Amniotic stem cell (primary cell): ENCODE measurements around the gene S100A14.
"Not testable (repeated sequence)": the region's sequence is repeated elsewhere in the genome, so short reads cannot be mapped to it uniquely, and the experiment has no call there.

Experiments
- DNase-seq: peaks from one replicate; lab custom pipeline; 2025; lab: John Stamatoyannopoulos, UW

The S100A14 gene

GRCh38 chr1:153616144-153616916 is at the start of gene S100A14:
Gene S100A14 (minus strand): TSS chr1:153616325. CDS start chr1:153615858, 467 bp downstream.
- DNase-seq: no peak

- no peak for DNase-seq
Observed at GRCh38 chr1:153663211-153663610, 47.1 kb upstream of the S100A14 start.

- no peak for DNase-seq
Observed at GRCh38 chr1:153662269-153662668, 46.1 kb upstream of the S100A14 start.

GRCh38 chr1:153661111-153661708 is 45.1 kb upstream of the S100A14 start:
- DNase-seq: no peak

- DNase-seq: no peak
Observed at GRCh38 chr1:153659656-153660055, 43.5 kb upstream of the S100A14 start.

GRCh38 chr1:153659175-153659534 is 43.0 kb upstream of the S100A14 start:
- DNase-seq: no peak

GRCh38 chr1:153658400-153659174 is 42.5 kb upstream of the S100A14 start, which contains the start of gene SNAPIN:
Gene SNAPIN (plus strand): TSS chr1:153658703. CDS start chr1:153658744, 41 bp downstream.
- peak; percentile 64 for DNase-seq

GRCh38 chr1:153655333-153655732 is 39.2 kb upstream of the S100A14 start:
- DNase-seq: no peak

GRCh38 chr1:153652805-153653500 is 36.8 kb upstream of the S100A14 start:
- peak; percentile 24 for DNase-seq

GRCh38 chr1:153651771-153652170 is 35.6 kb upstream of the S100A14 start:
- no peak for DNase-seq

- DNase-seq: no peak
Observed at GRCh38 chr1:153649863-153650235, 33.7 kb upstream of the S100A14 start.

- no peak for DNase-seq
Observed at GRCh38 chr1:153649137-153649862, 33.2 kb upstream of the S100A14 start.

GRCh38 chr1:153648000-153648643 is 32.0 kb upstream of the S100A14 start:
- no peak for DNase-seq

- DNase-seq: no peak
Observed at GRCh38 chr1:153647346-153647714, 31.2 kb upstream of the S100A14 start.

GRCh38 chr1:153646672-153647345 is 30.7 kb upstream of the S100A14 start:
- no peak for DNase-seq

GRCh38 chr1:153643816-153644215 is 27.7 kb upstream of the S100A14 start:
- DNase-seq: no peak

GRCh38 chr1:153643100-153643499 is 27.0 kb upstream of the S100A14 start:
- no peak for DNase-seq

- no peak for DNase-seq
Observed at GRCh38 chr1:153642161-153642560, 26.0 kb upstream of the S100A14 start.

- DNase-seq: no peak
Observed at GRCh38 chr1:153640861-153641260, 24.7 kb upstream of the S100A14 start.

GRCh38 chr1:153640213-153640612 is 24.1 kb upstream of the S100A14 start:
- DNase-seq: not testable (repeated sequence)

GRCh38 chr1:153639280-153639679 is 23.2 kb upstream of the S100A14 start:
- no peak for DNase-seq
